ENCODE results near the gene NRP1. TPM values are rescaled to one million over a fixed set of nuclear protein-coding genes. Genes with fewer than 3 reads are reported as not detected.

Gene NRP1
- total RNA-seq, 1 donor, result 173 TPM

GRCh38 chr10:33287112-33287511, 47.4 kb downstream of the NRP1 start:
- no peaks in the 10 kb centered on the region for H4K20me1 ChIP-seq (ENCODE audit: insufficient read depth, low read length)
- H3K4me3 ChIP-seq (ENCODE audit: insufficient read depth, low read length), result no peak overlapping the region
- H3K79me2 ChIP-seq (ENCODE audit: insufficient read depth, low read length), result peaks cover 95% of the 10 kb centered on the region
- peak overlapping the region; percentile 40 for H3K27ac ChIP-seq (ENCODE audit: low read depth, low read length)
- no peaks in the 10 kb centered on the region for H3K27me3 ChIP-seq (ENCODE audit: insufficient read depth, low read length)
- H3K36me3 ChIP-seq (ENCODE audit: insufficient read depth, low read length), result peaks cover 10% of the 10 kb centered on the region
- TF ChIP-seq CTCF (IDR thresholded peaks at IDR 0.05; ENCODE audit: extremely low read depth, low read depth, low read length), result no peak
- no peak overlapping the region for H3K4me2 ChIP-seq (ENCODE audit: insufficient read depth, low read length)
- H3K4me1 ChIP-seq (ENCODE audit: insufficient read depth, low read length), result peaks cover 40% of the 10 kb centered on the region
- H3K9me3 ChIP-seq (ENCODE audit: low read depth, low read length), result no peaks in the 10 kb centered on the region
- no peak overlapping the region for H2AFZ ChIP-seq (ENCODE audit: low read length)
- no peak for DNase-seq (ENCODE audit: insufficient read length, low spot score, missing footprints)

- Histone ChIP-seq H3K4me1 (ENCODE audit: insufficient read depth, low read length) (peaks cover 32% of the 10 kb centered on the region), H3K27ac (ENCODE audit: low read depth, low read length) (peak overlapping the region; percentile 40), H3K36me3 (ENCODE audit: insufficient read depth, low read length) (peaks cover 16% of the 10 kb centered on the region), H3K4me3 (ENCODE audit: insufficient read depth, low read length) (no peak overlapping the region), H3K9me3 (ENCODE audit: low read depth, low read length) (no peaks in the 10 kb centered on the region), H2AFZ (ENCODE audit: low read length) (no peak overlapping the region), H3K4me2 (ENCODE audit: insufficient read depth, low read length) (no peak overlapping the region), H4K20me1 (ENCODE audit: insufficient read depth, low read length) (no peaks in the 10 kb centered on the region), H3K79me2 (ENCODE audit: insufficient read depth, low read length) (peaks cover 98% of the 10 kb centered on the region), H3K27me3 (ENCODE audit: insufficient read depth, low read length) (no peaks in the 10 kb centered on the region)
- DNase-seq (ENCODE audit: insufficient read length, low spot score, missing footprints), result no peak
- no peak for TF ChIP-seq CTCF (IDR thresholded peaks at IDR 0.05; ENCODE audit: extremely low read depth, low read depth, low read length)
These were observed 48.1 kb downstream of the NRP1 start for GRCh38 chr10:33286157-33286934.

GRCh38 chr10:33284945-33285344, 49.5 kb downstream of the NRP1 start:
- H3K27ac ChIP-seq (ENCODE audit: low read depth, low read length), result peak overlapping the region; percentile 19
- no peak for DNase-seq (ENCODE audit: insufficient read length, low spot score, missing footprints)
- H3K4me3 ChIP-seq (ENCODE audit: insufficient read depth, low read length), result no peak overlapping the region
- H3K4me1 ChIP-seq (ENCODE audit: insufficient read depth, low read length), result peaks cover 20% of the 10 kb centered on the region
- H3K79me2 ChIP-seq (ENCODE audit: insufficient read depth, low read length), result peaks cover 100% of the 10 kb centered on the region
- H3K27me3 ChIP-seq (ENCODE audit: insufficient read depth, low read length), result no peaks in the 10 kb centered on the region
- H4K20me1 ChIP-seq (ENCODE audit: insufficient read depth, low read length), result no peaks in the 10 kb centered on the region
- peaks cover 17% of the 10 kb centered on the region for H3K36me3 ChIP-seq (ENCODE audit: insufficient read depth, low read length)
- TF ChIP-seq CTCF (IDR thresholded peaks at IDR 0.05; ENCODE audit: extremely low read depth, low read depth, low read length), result no peak
- no peak overlapping the region for H2AFZ ChIP-seq (ENCODE audit: low read length)
- no peaks in the 10 kb centered on the region for H3K9me3 ChIP-seq (ENCODE audit: low read depth, low read length)
- no peak overlapping the region for H3K4me2 ChIP-seq (ENCODE audit: insufficient read depth, low read length)

GRCh38 chr10:33279811-33280602, 54.5 kb downstream of the NRP1 start:
- peak overlapping the region; percentile 3 for H3K4me2 ChIP-seq (ENCODE audit: insufficient read depth, low read length)
- H3K27me3 ChIP-seq (ENCODE audit: insufficient read depth, low read length), result no peaks in the 10 kb centered on the region
- H3K27ac ChIP-seq (ENCODE audit: low read depth, low read length), result peak overlapping the region; percentile 84

More at GRCh38 chr10:33279811-33280602, 54.5 kb downstream of the NRP1 start:
- H3K36me3 ChIP-seq (ENCODE audit: insufficient read depth, low read length), result peaks cover 31% of the 10 kb centered on the region
- peaks cover 37% of the 10 kb centered on the region for H3K4me1 ChIP-seq (ENCODE audit: insufficient read depth, low read length)
- H4K20me1 ChIP-seq (ENCODE audit: insufficient read depth, low read length), result no peaks in the 10 kb centered on the region
- no peak overlapping the region for H2AFZ ChIP-seq (ENCODE audit: low read length)
- no peak overlapping the region for H3K4me3 ChIP-seq (ENCODE audit: insufficient read depth, low read length)
- H3K79me2 ChIP-seq (ENCODE audit: insufficient read depth, low read length), result peaks cover 96% of the 10 kb centered on the region
- DNase-seq (ENCODE audit: insufficient read length, low spot score, missing footprints), result no peak
- no peaks in the 10 kb centered on the region for H3K9me3 ChIP-seq (ENCODE audit: low read depth, low read length)
- no peak for TF ChIP-seq CTCF (IDR thresholded peaks at IDR 0.05; ENCODE audit: extremely low read depth, low read depth, low read length)
